ENCODE measurements around the gene USP48. TPM values are rescaled to one million over a fixed set of nuclear protein-coding genes. Genes with fewer than 3 reads are reported as not detected.

Gene USP48
- total RNA-seq, 4 donors from 2014 or later, result 55.2 to 80.9 (median 61.6) TPM

DNA sequence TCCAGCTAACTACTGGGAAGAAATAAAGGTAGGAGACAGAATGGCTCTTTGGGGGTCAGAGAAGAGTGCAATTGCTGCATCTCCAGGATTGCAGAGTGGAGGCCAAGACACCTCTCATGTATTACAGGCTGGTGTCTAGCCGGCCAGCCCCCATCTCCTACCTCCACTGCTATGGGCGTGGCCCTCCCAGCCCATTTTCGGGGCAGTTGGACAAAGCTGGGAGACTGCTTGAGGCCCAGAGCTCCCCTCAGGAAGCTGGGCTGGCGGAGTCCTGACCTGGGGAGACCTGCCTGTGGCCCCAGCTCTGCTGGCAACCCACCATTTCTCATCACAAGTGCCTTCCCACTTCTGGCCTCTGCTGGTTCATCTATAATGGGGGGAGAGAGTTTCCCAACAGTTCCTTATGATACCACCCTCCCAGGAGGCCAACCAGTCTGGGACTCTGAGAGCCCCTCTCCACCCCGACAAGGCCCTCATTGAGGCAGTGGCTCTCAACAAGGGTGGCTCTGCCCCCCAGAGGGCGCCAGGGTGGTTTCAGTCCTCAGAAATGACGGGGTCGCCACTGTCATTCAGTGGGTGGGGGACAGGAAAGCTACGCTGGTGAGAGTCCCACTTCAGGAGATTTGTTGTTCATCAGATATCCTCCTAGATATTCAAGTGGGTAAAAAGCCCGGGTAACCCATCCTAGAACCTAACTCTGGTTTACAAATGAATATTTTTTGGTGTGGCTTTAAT lies 125.3 kb downstream of the USP48 start:
- TF ChIP-seq, protein P1, sequence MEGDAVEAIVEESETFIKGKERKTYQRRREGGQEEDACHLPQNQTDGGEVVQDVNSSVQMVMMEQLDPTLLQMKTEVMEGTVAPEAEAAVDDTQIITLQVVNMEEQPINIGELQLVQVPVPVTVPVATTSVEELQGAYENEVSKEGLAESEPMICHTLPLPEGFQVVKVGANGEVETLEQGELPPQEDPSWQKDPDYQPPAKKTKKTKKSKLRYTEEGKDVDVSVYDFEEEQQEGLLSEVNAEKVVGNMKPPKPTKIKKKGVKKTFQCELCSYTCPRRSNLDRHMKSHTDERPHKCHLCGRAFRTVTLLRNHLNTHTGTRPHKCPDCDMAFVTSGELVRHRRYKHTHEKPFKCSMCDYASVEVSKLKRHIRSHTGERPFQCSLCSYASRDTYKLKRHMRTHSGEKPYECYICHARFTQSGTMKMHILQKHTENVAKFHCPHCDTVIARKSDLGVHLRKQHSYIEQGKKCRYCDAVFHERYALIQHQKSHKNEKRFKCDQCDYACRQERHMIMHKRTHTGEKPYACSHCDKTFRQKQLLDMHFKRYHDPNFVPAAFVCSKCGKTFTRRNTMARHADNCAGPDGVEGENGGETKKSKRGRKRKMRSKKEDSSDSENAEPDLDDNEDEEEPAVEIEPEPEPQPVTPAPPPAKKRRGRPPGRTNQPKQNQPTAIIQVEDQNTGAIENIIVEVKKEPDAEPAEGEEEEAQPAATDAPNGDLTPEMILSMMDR (IDR thresholded peaks at IDR 0.05; ENCODE audit: low read depth), result no peak

DNA sequence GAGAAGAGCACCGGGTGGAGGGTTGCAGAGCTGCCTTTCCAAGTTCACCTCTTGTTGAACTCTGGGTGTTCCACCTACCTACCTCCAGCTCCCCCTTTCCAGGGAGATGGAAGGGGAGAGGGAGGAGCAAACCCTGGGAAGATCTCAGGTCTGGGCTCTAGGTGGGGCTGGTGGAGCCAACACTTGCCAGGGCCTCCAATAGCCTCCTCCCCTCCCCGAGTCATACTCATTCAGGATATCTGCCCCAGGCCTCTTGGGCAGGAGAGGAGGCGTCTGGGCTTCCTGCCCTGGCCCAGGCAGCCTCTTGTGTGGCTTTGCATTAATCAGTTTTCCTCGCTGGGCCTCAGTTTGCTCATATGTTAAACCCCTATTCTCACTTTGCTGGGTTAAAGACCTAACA lies 127.2 kb downstream of the USP48 start:
- TF ChIP-seq, protein P1 (IDR thresholded peaks at IDR 0.05; ENCODE audit: low read depth), result no peak

DNA sequence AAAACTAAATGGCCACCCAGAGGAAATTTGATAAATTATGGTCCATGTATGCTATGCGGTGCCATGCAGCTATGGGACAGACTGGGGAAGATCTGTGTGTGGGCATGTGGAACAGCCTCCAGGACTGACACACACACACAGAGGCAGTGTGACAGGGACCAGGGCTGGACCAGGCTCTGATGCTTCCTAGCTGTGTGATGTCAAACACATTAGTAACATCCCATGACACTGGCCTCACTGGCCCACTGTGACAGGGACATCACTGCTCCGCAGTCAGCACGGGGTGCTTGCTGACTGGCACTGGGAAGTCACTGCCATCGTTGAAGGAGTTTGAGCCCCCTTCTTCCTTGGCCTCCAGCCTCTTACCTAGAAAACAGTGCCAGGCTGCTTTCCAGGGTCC lies 127.7 kb downstream of the USP48 start:
- TF ChIP-seq, protein P1 (IDR thresholded peaks at IDR 0.05; ENCODE audit: low read depth), result no peak

- TF ChIP-seq, protein P1 (IDR thresholded peaks at IDR 0.05; ENCODE audit: low read depth), result no peak
Measured at GRCh38 chr1:21654209-21654608, 128.7 kb downstream of the USP48 start.

- TF ChIP-seq, protein P1 (IDR thresholded peaks at IDR 0.05; ENCODE audit: low read depth), result no peak
Measured at GRCh38 chr1:21653744-21654100, 129.2 kb downstream of the USP48 start.

DNA sequence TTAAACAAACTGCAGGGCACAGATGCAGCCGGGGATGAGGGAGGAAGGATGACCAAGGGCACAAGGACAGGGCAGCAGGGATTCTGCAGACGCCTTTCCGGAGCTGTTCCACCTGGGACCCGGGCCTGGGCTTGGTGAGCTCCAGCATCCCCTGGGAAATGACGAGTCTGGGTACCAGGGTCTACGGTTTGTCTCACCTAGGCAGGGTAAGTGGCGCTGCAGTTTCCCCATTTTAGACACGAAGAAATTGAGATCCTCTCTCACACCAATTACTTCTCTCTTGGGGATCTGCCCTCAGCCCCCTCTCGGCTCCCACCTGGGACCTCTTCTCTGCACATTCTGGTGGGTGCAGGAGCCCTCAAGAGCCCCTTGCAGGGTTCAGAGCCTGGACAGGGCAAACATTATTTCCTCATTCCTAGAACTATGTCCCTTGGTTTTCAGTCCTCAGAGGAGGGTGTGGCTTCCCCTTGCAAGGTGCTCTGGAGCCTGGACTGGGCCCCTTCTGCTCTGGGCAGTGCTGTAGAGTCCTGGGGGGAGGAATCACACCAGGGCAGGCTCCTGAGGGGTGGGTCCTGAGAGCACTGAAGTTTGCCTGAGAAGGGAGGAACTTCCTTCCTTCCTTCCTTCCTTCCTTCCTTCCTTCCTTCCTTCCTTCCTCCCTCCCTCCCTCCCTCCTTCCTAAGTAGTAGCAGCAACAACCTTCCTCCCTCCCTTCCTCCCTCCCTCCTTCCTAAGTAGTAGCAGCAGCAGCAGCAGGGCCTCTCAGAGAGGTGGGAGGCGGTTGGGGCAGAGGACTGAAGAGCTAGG lies 129.8 kb downstream of the USP48 start:
- TF ChIP-seq, protein P1 (IDR thresholded peaks at IDR 0.05; ENCODE audit: low read depth), result no peak
